Prostate gland (tissue), 2 donors: ENCODE data around the gene SKA2. TPM values are rescaled to one million over a fixed set of nuclear protein-coding genes. Genes with fewer than 3 reads are reported as not detected.
"Not testable (repeated sequence)": the region's sequence is repeated elsewhere in the genome, so short reads cannot be mapped to it uniquely, and the experiment has no call there.

ENCODE experiments used
- DNase-seq: peaks from one replicate; pipeline ENCODE4 v3.0.0-alpha.2; 2019; ENCODE audit warnings: low spot score
- H3K27ac ChIP-seq, 2 donors: fragments of 200-600 bp; sonication (generic); 2 replicates each; pipeline ENCODE4 v1.5.1; 2017 to 2019
- H3K27me3 ChIP-seq: fragments of 200-600 bp; sonication (generic); replicated peaks from 2 replicates; pipeline ENCODE4 v1.5.1; 2019; ENCODE audit not compliant: insufficient read depth
- H3K36me3 ChIP-seq, 2 donors: fragments of 200-600 bp; sonication (generic); 1 replicate in 1 of 2; 2 replicates in 1 of 2; pipeline versions ENCODE4 v1.5.1 to v1.8.1; 2017 to 2019
- H3K4me1 ChIP-seq: fragments of 200-600 bp; sonication (generic); replicated peaks from 2 replicates; pipeline ENCODE4 v1.5.1; 2019
- H3K4me3 ChIP-seq, 2 donors: fragments of 200-600 bp; sonication (generic); 2 replicates each; pipeline ENCODE4 v1.5.1; 2017 to 2019
- H3K9me3 ChIP-seq: fragments of 200-600 bp; sonication (generic); 2 replicates; pipeline ENCODE4 v1.5.1; 2017
- POLR2A ChIP-seq: fragments of 450-650 bp; IDR thresholded peaks from one replicate; pipeline ENCODE4 v1.6.1; 2016; ENCODE audit warnings: antibody characterized with exemption, mild to moderate bottlenecking
- POLR2AphosphoS5 ChIP-seq: sonication (generic); formaldehyde crosslinking; IDR thresholded peaks from one replicate; pipeline ENCODE4 v1.6.1; 2017; ENCODE audit warnings: antibody characterized with exemption
- WGBS: methylation state at CpG from one replicate; pipeline ENCODE4 v1.1.5; 2018; 5-methylcytosine and 5-hydroxymethylcytosine counted together
- intact Hi-C: fragments of 100-400 bp; cut with DNase I; formaldehyde crosslinking; loops from one replicate; pipeline ENCODE4 v1.14.2; 2022
- total RNA-seq, 2 donors: library from RNA; depleted of rRNA; stranded (reverse); fragments of >200 nt; gene quantifications; one replicate each; pipeline ENCODE4 v1.1.0, GENCODE V29; 2016
- TF ChIP-seq, protein P1 (sequence below), 4 experiments: fragments of 200-600 bp in 2 of 4; fragments of 450-650 bp in 2 of 4; sonication (generic) in 2 of 4; IDR thresholded peaks; 1 replicate in 3 of 4; 2 replicates in 1 of 4; pipeline ENCODE4 v1.5.1; 2016 to 2019; ENCODE audit warnings: antibody characterized with exemption in 4 of 4, mild to moderate bottlenecking in 2 of 4, moderate library complexity in 2 of 4

SKA2 gene
- total RNA-seq, 2 donors from 2014 or later, result 24.5 to 55.0 TPM

DNA sequence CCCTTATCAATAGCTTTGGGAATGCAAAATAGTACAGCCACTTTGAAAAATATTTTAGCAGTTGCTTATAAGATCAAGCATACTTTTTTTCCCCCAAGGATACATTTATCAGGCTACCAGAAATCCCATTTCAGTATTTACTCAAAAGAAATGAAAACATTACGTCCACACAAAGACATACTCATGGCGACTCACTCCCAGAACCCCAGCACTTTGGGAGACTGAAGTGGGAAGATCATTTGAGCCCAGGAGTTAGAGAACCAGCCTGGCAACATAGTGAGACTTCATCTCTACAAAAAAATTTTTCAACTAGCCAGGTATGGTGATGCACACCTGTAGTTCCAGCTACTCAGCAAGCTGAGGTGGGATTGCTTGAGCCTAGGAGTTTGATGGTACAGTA lies 5.9 kb downstream of the SKA2 start:
- DNase-seq, result no peak
- 88% methylated on average over 2 of the region's 2 CpGs for WGBS
- intact Hi-C loops, result no loop called here
- Histone ChIP-seq H3K27ac (no peak overlapping the region), H3K36me3 (no peaks in the 10 kb centered on the region), H3K4me1 (no peaks in the 10 kb centered on the region), H3K4me3 (no peak overlapping the region), H3K27me3 (no peaks in the 10 kb centered on the region), H3K9me3 (no peaks in the 10 kb centered on the region)
- no peak for TF ChIP-seq POLR2AphosphoS5
- TF ChIP-seq POLR2A, result no peak
- TF ChIP-seq, protein P1, sequence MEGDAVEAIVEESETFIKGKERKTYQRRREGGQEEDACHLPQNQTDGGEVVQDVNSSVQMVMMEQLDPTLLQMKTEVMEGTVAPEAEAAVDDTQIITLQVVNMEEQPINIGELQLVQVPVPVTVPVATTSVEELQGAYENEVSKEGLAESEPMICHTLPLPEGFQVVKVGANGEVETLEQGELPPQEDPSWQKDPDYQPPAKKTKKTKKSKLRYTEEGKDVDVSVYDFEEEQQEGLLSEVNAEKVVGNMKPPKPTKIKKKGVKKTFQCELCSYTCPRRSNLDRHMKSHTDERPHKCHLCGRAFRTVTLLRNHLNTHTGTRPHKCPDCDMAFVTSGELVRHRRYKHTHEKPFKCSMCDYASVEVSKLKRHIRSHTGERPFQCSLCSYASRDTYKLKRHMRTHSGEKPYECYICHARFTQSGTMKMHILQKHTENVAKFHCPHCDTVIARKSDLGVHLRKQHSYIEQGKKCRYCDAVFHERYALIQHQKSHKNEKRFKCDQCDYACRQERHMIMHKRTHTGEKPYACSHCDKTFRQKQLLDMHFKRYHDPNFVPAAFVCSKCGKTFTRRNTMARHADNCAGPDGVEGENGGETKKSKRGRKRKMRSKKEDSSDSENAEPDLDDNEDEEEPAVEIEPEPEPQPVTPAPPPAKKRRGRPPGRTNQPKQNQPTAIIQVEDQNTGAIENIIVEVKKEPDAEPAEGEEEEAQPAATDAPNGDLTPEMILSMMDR (IDR thresholded peaks at IDR 0.05), result no peak

DNA sequence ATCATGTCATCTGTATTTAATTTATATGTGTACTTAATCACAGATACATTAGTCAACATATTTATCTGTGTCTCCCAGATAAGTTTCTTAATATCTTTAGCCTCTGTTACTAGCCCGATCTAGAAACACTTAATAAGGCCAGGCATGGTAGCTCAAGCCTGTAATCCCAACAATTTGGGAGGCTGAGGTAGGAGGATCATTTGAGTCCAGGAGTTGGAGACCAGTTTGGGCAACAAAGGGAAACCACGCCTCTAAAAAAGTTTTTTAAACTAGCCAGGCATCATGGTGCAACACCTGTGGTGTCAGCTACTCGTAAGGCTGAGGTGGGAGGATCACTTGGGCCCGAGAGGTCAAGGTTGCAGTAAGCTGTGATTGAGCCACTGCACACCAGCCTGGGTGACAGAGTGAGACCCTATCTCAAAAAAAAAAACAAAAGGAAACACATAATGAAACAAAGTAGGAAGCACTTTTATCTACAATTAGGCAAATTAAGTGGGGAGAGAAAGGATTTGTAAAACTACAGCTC lies 9.4 kb downstream of the SKA2 start:
- Histone ChIP-seq H3K27me3 (no peaks in the 10 kb centered on the region), H3K4me1 (no peaks in the 10 kb centered on the region), H3K9me3 (no peaks in the 10 kb centered on the region), H3K27ac (no peak overlapping the region), H3K4me3 (no peak overlapping the region), H3K36me3 (no peaks in the 10 kb centered on the region)
- no peak for TF ChIP-seq POLR2A
- DNase-seq, result no peak
- WGBS, result 92% methylated on average over 4 of the region's 4 CpGs
- intact Hi-C loops, result no loop called here

DNA sequence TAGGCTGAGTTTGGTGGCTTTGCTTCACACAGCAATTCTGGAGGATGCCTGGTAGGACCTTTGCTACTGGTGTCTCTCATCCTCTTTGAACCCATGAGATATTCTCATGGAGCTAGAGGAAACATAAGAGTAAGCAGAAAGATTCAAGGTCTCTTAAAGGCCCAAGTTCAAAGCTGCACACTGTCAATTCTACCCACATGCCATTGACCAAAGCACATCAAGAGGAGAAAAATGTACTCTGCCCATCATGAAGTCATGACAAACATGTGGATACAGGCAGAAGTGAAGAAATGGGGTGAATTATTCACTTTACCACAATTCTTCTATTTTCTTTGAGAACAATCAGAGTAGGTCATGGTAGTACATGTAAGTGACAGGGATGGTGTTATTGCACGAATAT lies 13.1 kb downstream of the SKA2 start:
- no peak for DNase-seq
- H3K36me3 ChIP-seq, result no peaks in the 10 kb centered on the region
- H3K4me1 ChIP-seq, result no peaks in the 10 kb centered on the region
- TF ChIP-seq POLR2AphosphoS5 (no peak), POLR2A (no peak)
- TF ChIP-seq, protein P1 (IDR thresholded peaks at IDR 0.05), result no peak
- 100% methylated on average over 1 of the region's 1 CpG for WGBS
- no peak overlapping the region for H3K4me3 ChIP-seq
- no peak overlapping the region for H3K27ac ChIP-seq
- H3K9me3 ChIP-seq, result no peaks in the 10 kb centered on the region
- no peaks in the 10 kb centered on the region for H3K27me3 ChIP-seq
- intact Hi-C loops, result no loop called here

DNA sequence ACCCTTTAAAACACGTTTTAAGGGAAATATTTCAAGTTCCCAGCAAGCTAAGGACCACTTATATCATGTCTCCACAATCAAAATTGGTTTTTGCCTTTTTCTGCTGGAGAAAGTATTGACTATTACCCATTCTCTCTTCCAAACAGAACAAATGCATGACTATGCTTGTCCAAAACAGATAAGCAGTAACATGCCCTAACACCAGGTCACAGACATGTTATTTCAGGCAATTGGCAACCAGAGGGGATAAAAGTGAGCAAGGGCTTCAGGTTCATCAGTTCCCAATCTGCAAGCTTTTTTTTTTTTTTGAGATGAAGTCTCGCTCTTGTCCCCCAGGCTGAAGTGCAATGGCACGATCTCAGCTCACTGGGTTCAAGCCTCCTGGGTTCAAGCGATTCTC lies 15.0 kb downstream of the SKA2 start:
- H3K27me3 ChIP-seq, result no peaks in the 10 kb centered on the region
- intact Hi-C loops, result no loop called here
- WGBS, result 55% methylated on average over 4 of the region's 4 CpGs
- TF ChIP-seq, protein P1 (IDR thresholded peaks at IDR 0.05), result no peak
- TF ChIP-seq POLR2A, result no peak
- no peak for TF ChIP-seq POLR2AphosphoS5
- no peak overlapping the region for H3K27ac ChIP-seq
- no peaks in the 10 kb centered on the region for H3K4me1 ChIP-seq
- H3K36me3 ChIP-seq, result no peaks in the 10 kb centered on the region
- DNase-seq, result no peak
- H3K4me3 ChIP-seq, result no peak overlapping the region
- H3K9me3 ChIP-seq, result no peaks in the 10 kb centered on the region

DNA sequence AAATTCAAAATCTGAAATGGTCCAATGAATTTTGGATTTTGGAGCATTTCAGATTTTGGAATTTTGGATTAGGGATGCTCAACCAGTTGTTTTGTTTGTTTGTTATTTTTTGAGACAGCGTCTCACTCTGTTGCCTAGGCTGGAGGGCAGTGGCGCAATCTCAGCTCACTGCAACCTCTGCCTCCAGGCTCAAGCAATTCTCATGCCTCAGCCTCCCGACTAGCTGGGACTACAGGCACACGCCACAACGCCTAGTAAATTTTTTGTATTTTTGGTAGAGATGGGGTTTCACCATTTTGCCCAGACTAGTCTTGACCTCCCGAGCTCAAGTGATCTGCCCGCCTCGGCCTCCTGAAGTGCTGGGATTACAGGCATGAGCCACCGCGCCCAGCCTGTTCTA lies 16.6 kb downstream of the SKA2 start:
- WGBS, result 96% methylated on average over 10 of the region's 10 CpGs
- H3K4me3 ChIP-seq, intact Hi-C loops, H3K36me3 ChIP-seq, H3K9me3 ChIP-seq, H3K4me1 ChIP-seq, DNase-seq, H3K27ac ChIP-seq, H3K27me3 ChIP-seq: not testable (repeated sequence)

DNA sequence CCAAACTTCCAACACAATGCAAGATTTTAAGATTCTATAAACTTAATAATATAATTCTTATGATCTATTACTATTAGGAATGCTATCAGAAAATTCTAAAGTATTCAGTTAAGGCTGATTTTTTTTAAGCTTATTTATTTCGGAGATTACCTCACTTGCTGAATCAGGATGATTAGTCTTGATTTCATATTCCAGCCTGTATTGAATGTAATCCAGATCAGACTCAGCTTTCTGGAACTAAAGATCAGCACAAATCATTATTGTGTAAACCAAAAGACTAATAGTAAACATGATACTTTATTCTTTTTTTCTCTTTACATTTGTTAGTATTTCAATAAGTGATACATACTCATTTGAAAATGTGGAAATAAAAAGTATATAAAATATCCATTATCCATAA lies 23.9 kb downstream of the SKA2 start:
- no peaks in the 10 kb centered on the region for H3K36me3 ChIP-seq
- H3K4me3 ChIP-seq, result no peak overlapping the region
- 92% methylated on average over 1 of the region's 1 CpG for WGBS
- TF ChIP-seq POLR2A (no peak), POLR2AphosphoS5 (no peak)
- TF ChIP-seq, protein P1 (IDR thresholded peaks at IDR 0.05), result no peak
- no peak overlapping the region for H3K27ac ChIP-seq
- DNase-seq, result no peak
- no peaks in the 10 kb centered on the region for H3K9me3 ChIP-seq
- no peaks in the 10 kb centered on the region for H3K27me3 ChIP-seq
- H3K4me1 ChIP-seq, result no peaks in the 10 kb centered on the region
- intact Hi-C loops, result no loop called here
